Measurements from ENCODE around the gene ALKBH7. TPM values are rescaled to one million over a fixed set of nuclear protein-coding genes. Genes with fewer than 3 reads are reported as not detected.
A peak's percentile ranks its signal among the peaks of the same experiment; 100 is the strongest.
"Not testable (repeated sequence)": the region's sequence is repeated elsewhere in the genome, so short reads cannot be mapped to it uniquely, and the experiment has no call there.

The ALKBH7 gene
- total RNA-seq, 2 donors from 2014 or later: 71.7 to 93.7 TPM

- H3K36me3 ChIP-seq: peaks cover 39% of the 10 kb centered on the region
- TF ChIP-seq CTCF (IDR thresholded peaks at IDR 0.05): no peak
- H3K27me3 ChIP-seq: no peaks in the 10 kb centered on the region
- no peaks in the 10 kb centered on the region for H3K9me3 ChIP-seq
- H3K4me3 ChIP-seq: peak overlapping the region; percentile 76 to 89
- peaks cover 0 to 20% of the 10 kb centered on the region in 2 donors for H3K4me1 ChIP-seq
- no peak for DNase-seq (ENCODE audit: low spot score)
- H3K27ac ChIP-seq: peak overlapping the region; percentile 95 to 97
Observed at GRCh38 chr19:6392221-6393073, 19.9 kb downstream of the ALKBH7 start.

GRCh38 chr19:6393074-6393982 is 20.7 kb downstream of the ALKBH7 start, which contains the start of gene GTF2F1:
Gene GTF2F1, minus strand, starts transcription at chr19:6393164. Its CDS starts 169 bp downstream, at chr19:6392995.
- H3K27ac ChIP-seq: peak within 1 kb of the TSS; percentile 95 to 97
- H3K4me3 ChIP-seq: peak within 1 kb of the TSS; percentile 76 to 89
- TF ChIP-seq CTCF (IDR thresholded peaks at IDR 0.05): peak in 1 of 2 donors; percentile 30
- peaks cover 0 to 20% of the 10 kb centered on the region in 2 donors for H3K4me1 ChIP-seq
- peak; percentile 95 for DNase-seq (ENCODE audit: low spot score)
- H3K36me3 ChIP-seq: peaks cover 30% of the 10 kb centered on the region
- H3K9me3 ChIP-seq: no peaks in the 10 kb centered on the region
- H3K27me3 ChIP-seq: no peaks in the 10 kb centered on the region

GRCh38 chr19:6393983-6394412 is 21.4 kb downstream of the ALKBH7 start:
- TF ChIP-seq CTCF (IDR thresholded peaks at IDR 0.05): no peak
- Histone ChIP-seq H3K4me3 (peak overlapping the region; percentile 76 to 89), H3K9me3 (no peaks in the 10 kb centered on the region), H3K27ac (peak overlapping the region; percentile 95 to 97), H3K4me1 (peaks cover 0 to 20% of the 10 kb centered on the region in 2 donors), H3K36me3 (peaks cover 23% of the 10 kb centered on the region), H3K27me3 (no peaks in the 10 kb centered on the region)
- DNase-seq (ENCODE audit: low spot score): no peak

GRCh38 chr19:6394831-6395230 is 22.2 kb downstream of the ALKBH7 start:
- Histone ChIP-seq H3K9me3 (no peaks in the 10 kb centered on the region), H3K36me3 (peaks cover 15% of the 10 kb centered on the region), H3K27me3 (no peaks in the 10 kb centered on the region), H3K4me1 (peaks cover 0 to 20% of the 10 kb centered on the region in 2 donors), H3K27ac (no peak overlapping the region), H3K4me3 (no peak overlapping the region)
- DNase-seq (ENCODE audit: low spot score): no peak
- no peak for TF ChIP-seq CTCF (IDR thresholded peaks at IDR 0.05)

- Histone ChIP-seq H3K27ac (no peak overlapping the region), H3K4me1 (peaks cover 0 to 20% of the 10 kb centered on the region in 2 donors), H3K36me3 (peaks cover 3% of the 10 kb centered on the region), H3K9me3 (no peaks in the 10 kb centered on the region), H3K27me3 (no peaks in the 10 kb centered on the region), H3K4me3 (no peak overlapping the region)
- no peak for TF ChIP-seq CTCF (IDR thresholded peaks at IDR 0.05)
- no peak for DNase-seq (ENCODE audit: low spot score)
Observed at GRCh38 chr19:6396305-6396704, 23.7 kb downstream of the ALKBH7 start.

GRCh38 chr19:6400062-6400944 is 27.7 kb downstream of the ALKBH7 start:
- H3K4me1 ChIP-seq; H3K36me3 ChIP-seq; H3K9me3 ChIP-seq; DNase-seq (ENCODE audit: low spot score); H3K4me3 ChIP-seq; H3K27me3 ChIP-seq; H3K27ac ChIP-seq: not testable (repeated sequence)

Measured in right atrium auricular region (tissue), 2 donors.